Measurements from ENCODE around the gene FBXO2.

- TF ChIP-seq CTCF (IDR thresholded peaks at IDR 0.05) (no peak), POLR2A (IDR thresholded peaks at IDR 0.05) (no peak)
Observed at GRCh38 chr1:11682799-11683198, 28.6 kb upstream of the FBXO2 start.

Data from Peyer's patch (tissue), 4 donors.